ENCODE results near the gene DLGAP1. TPM values are rescaled to one million over a fixed set of nuclear protein-coding genes. Genes with fewer than 3 reads are reported as not detected.

Gene DLGAP1
- total RNA-seq, 1 experiment from 2014 or later, result 23.2 TPM

DNA sequence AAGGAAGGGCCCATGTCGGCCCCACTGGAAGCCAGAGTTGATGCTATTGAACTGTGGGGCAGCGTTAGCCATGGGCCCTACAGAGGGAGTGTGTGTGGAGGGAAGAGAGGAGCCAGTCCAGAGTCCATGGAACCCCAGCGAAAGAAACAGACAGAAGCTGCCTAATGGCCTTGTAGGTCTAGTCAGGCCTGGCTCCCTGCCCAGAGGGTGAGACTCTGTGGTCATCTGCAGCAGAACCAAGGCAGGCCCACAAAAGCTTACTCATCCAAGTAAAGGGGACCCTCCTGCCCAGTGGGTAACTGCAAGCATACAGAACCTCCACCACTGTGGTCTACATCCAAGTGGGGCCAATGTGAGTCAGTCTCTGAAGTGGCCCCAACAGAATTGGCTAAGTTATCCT is 565.3 kb downstream of the DLGAP1 start:
- no peak overlapping the region for H3K18ac ChIP-seq (ENCODE audit: insufficient read length, low read depth, low read length)
- Mint-ChIP-seq H3K4me1 (0 out of 4 replicates have a peak, but pooled peaks cover 0 to 6% of the 10 kb centered on the region in 2 experiments), H3K36me3 (ENCODE audit: insufficient read depth in 1 of 3, low read depth in 3 of 3) (no peaks in the 10 kb centered on the region), H3K27ac (no peak overlapping the region; a peak in 2 of 7 replicates), H3K27me3 (ENCODE audit: low read depth) (no peaks in the 10 kb centered on the region), H3K9me3 (no peaks in the 10 kb centered on the region), H3K4me3 (no peak overlapping the region)
- H3K9ac ChIP-seq (ENCODE audit: extremely low read depth, insufficient read length, low read length), result no peak overlapping the region
- no peak overlapping the region for H4K91ac ChIP-seq (ENCODE audit: insufficient read length, low read depth, low read length)
- no peak overlapping the region for H2BK15ac ChIP-seq (ENCODE audit: low read depth, low read length)
- H3K56ac ChIP-seq (ENCODE audit: insufficient read length, low read depth, low read length), result no peak overlapping the region
- no CpG with 5 or more reads among the region's 3 CpGs for WGBS (ENCODE audit: extremely low coverage, insufficient read length, low lambda C conversion rate)
- no peaks in the 10 kb centered on the region for H4K20me1 ChIP-seq (ENCODE audit: control insufficient read depth, insufficient read depth, insufficient read length)
- TF ChIP-seq CTCF (conservative IDR thresholded peaks at IDR 0.05), result no peak
- H3K23ac ChIP-seq (ENCODE audit: insufficient read length, low read depth, low read length), result no peak overlapping the region
- no peaks in the 10 kb centered on the region for H3K4me1 ChIP-seq (ENCODE audit: insufficient read depth, low read length)
- no peak overlapping the region for H2BK5ac ChIP-seq (ENCODE audit: insufficient read length, low read length)
- no peak overlapping the region for H2AFZ ChIP-seq (ENCODE audit: low read length)
- H3K79me2 ChIP-seq (ENCODE audit: insufficient read depth, low read length), result no peaks in the 10 kb centered on the region
- H2AK5ac ChIP-seq (ENCODE audit: insufficient read length, low read length), result no peak overlapping the region
- H2BK20ac ChIP-seq (ENCODE audit: low read depth, low read length, poor library complexity, severe bottlenecking), result no peak overlapping the region
- no peaks in the 10 kb centered on the region for H3K79me1 ChIP-seq (ENCODE audit: insufficient read depth, low read depth, low read length, poor library complexity, severe bottlenecking)
- no peak overlapping the region for H3T11ph ChIP-seq (ENCODE audit: low read length)
- no peak overlapping the region for H3K27ac ChIP-seq (ENCODE audit: insufficient read length, low read depth, low read length)
- no peak for DNase-seq
- no peak overlapping the region for H4K5ac ChIP-seq (ENCODE audit: insufficient read length, low read depth, low read length)
- no peak overlapping the region for H2BK120ac ChIP-seq (ENCODE audit: low read depth, low read length, poor library complexity, severe bottlenecking)
- H3K14ac ChIP-seq (ENCODE audit: insufficient read depth, low read length), result no peak overlapping the region
- no peak overlapping the region for H2BK12ac ChIP-seq (ENCODE audit: insufficient read length, low read depth, low read length)
- H3K27me3 ChIP-seq (ENCODE audit: insufficient read depth, low read length), result no peaks in the 10 kb centered on the region
- H3K23me2 ChIP-seq (ENCODE audit: insufficient read length, low read depth, low read length, poor library complexity, severe bottlenecking), result no peaks in the 10 kb centered on the region
- no peak overlapping the region for H4K8ac ChIP-seq (replicated peaks; ENCODE audit: insufficient read length, low read depth, low read length)
- H3K4me2 ChIP-seq (ENCODE audit: insufficient read depth, insufficient read length, low read length), result no peak overlapping the region
- H3K9me3 ChIP-seq (ENCODE audit: control insufficient read depth, low read depth, low read length), result no peaks in the 10 kb centered on the region
- H3K4ac ChIP-seq (ENCODE audit: low read depth, low read length), result no peak overlapping the region
